ENCODE data around the gene CDH23. TPM values are rescaled to one million over a fixed set of nuclear protein-coding genes. Genes with fewer than 3 reads are reported as not detected.

CDH23 gene
- total RNA-seq, 2 donors from 2014 or later: 1.4 to 1.6 TPM

- Histone ChIP-seq H3K36me3 (no peaks in the 10 kb centered on the region), H3K4me1 (peaks cover 6% of the 10 kb centered on the region), H3K9me3 (no peaks in the 10 kb centered on the region), H3K4me3 (no peak overlapping the region), H3K27me3 (no peaks in the 10 kb centered on the region), H3K27ac (no peak overlapping the region), H3K9ac (ENCODE audit: low read depth in 2 of 2, low read length in 2 of 2) (no peak overlapping the region)
- DNase-seq: no peak
- TF ChIP-seq, protein P1, sequence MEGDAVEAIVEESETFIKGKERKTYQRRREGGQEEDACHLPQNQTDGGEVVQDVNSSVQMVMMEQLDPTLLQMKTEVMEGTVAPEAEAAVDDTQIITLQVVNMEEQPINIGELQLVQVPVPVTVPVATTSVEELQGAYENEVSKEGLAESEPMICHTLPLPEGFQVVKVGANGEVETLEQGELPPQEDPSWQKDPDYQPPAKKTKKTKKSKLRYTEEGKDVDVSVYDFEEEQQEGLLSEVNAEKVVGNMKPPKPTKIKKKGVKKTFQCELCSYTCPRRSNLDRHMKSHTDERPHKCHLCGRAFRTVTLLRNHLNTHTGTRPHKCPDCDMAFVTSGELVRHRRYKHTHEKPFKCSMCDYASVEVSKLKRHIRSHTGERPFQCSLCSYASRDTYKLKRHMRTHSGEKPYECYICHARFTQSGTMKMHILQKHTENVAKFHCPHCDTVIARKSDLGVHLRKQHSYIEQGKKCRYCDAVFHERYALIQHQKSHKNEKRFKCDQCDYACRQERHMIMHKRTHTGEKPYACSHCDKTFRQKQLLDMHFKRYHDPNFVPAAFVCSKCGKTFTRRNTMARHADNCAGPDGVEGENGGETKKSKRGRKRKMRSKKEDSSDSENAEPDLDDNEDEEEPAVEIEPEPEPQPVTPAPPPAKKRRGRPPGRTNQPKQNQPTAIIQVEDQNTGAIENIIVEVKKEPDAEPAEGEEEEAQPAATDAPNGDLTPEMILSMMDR (IDR thresholded peaks at IDR 0.05): no peak
- intact Hi-C loops (cut with DNase I): no loop called here
These were observed 215.1 kb downstream of the CDH23 start for GRCh38 chr10:71611709-71612422.

GRCh38 chr10:71613261-71613777 lies 216.6 kb downstream of the CDH23 start:
- no peaks in the 10 kb centered on the region for H3K27me3 ChIP-seq
- DNase-seq: peak; percentile 72
- TF ChIP-seq, protein P1 (IDR thresholded peaks at IDR 0.05): no peak
- H3K27ac ChIP-seq: peak overlapping the region; percentile 47
- no peak overlapping the region for H3K4me3 ChIP-seq
- H3K9me3 ChIP-seq: no peaks in the 10 kb centered on the region
- H3K36me3 ChIP-seq: no peaks in the 10 kb centered on the region
- peak overlapping the region in 1 of 2 donors; percentile 30 for H3K9ac ChIP-seq (ENCODE audit: low read depth in 2 of 2, low read length in 2 of 2)
- H3K4me1 ChIP-seq: peaks cover 6% of the 10 kb centered on the region
- intact Hi-C loops (cut with DNase I): no loop called here

- Histone ChIP-seq H3K4me3 (no peak overlapping the region), H3K9me3 (no peaks in the 10 kb centered on the region), H3K27ac (peak overlapping the region; percentile 47), H3K36me3 (no peaks in the 10 kb centered on the region), H3K27me3 (no peaks in the 10 kb centered on the region), H3K9ac (ENCODE audit: low read depth in 2 of 2, low read length in 2 of 2) (peak overlapping the region in 1 of 2 donors; percentile 30), H3K4me1 (peaks cover 6% of the 10 kb centered on the region)
- TF ChIP-seq, protein P1 (IDR thresholded peaks at IDR 0.05): no peak
- intact Hi-C loops (cut with DNase I): no loop called here
- DNase-seq: no peak
These were observed 217.2 kb downstream of the CDH23 start for GRCh38 chr10:71613877-71614276.

GRCh38 chr10:71614946-71615345 lies 218.2 kb downstream of the CDH23 start:
- Histone ChIP-seq H3K27ac (no peak overlapping the region), H3K27me3 (no peaks in the 10 kb centered on the region), H3K9ac (ENCODE audit: low read depth in 2 of 2, low read length in 2 of 2) (no peak overlapping the region), H3K4me3 (no peak overlapping the region), H3K36me3 (no peaks in the 10 kb centered on the region), H3K4me1 (peaks cover 6% of the 10 kb centered on the region), H3K9me3 (no peaks in the 10 kb centered on the region)
- intact Hi-C loops (cut with DNase I): no loop called here
- DNase-seq: no peak
- TF ChIP-seq, protein P1 (IDR thresholded peaks at IDR 0.05): no peak

DNA sequence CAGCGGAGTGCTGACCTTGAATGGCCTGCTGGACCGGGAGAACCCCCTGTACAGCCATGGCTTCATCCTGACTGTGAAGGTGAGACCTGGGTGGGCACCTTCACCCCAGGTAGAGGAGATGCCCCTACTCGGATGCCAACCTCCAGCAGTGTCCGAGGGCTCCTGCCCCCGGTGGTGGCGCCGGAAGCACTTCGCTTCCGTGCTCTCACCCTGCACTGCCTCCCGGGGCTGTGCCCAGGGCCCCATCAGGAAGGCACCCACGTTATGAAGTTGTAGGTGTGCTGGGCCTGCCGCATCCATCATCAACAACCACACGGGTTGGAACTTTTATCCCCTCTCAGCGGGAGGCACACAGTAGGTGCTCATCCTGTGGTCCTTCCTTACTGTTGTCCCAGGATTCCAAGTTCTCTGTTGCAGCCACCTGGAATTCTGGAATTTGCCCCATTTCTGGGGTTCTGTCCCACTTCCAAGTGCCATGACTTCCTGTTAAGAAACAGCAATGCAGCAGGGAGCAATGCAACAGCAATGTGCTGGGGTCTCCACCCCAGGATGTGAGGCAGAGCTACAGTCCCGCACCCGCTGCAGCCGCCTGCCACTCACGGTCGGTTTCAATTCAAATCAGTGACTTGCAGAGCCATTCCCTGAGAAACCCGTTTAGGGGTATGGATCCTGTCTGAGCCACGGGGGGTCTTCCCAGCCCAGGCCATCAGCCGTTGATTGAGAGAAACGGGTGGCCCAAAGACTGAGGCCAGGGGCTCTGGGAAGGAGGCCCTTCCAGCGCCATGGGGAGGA lies 219.0 kb downstream of the CDH23 start:
- intact Hi-C loops (cut with DNase I): no loop called here
- Histone ChIP-seq H3K9me3 (no peaks in the 10 kb centered on the region), H3K4me1 (peaks cover 6% of the 10 kb centered on the region), H3K9ac (ENCODE audit: low read depth in 2 of 2, low read length in 2 of 2) (no peak overlapping the region), H3K27ac (no peak overlapping the region), H3K27me3 (no peaks in the 10 kb centered on the region), H3K4me3 (no peak overlapping the region), H3K36me3 (no peaks in the 10 kb centered on the region)
- DNase-seq: no peak
- TF ChIP-seq, protein P1 (IDR thresholded peaks at IDR 0.05): no peak

Measured in colonic mucosa (tissue), 4 donors.